GM21576 (cell line): ENCODE results near the gene NAV2.
"Not testable (repeated sequence)": the region's sequence is repeated elsewhere in the genome, so short reads cannot be mapped to it uniquely, and the experiment has no call there.

Source experiments
- ATAC-seq: cut with Tn5 transposase; IDR thresholded peaks from one replicate; pipeline ENCODE4 v1.9.1; 2021; ENCODE audit warnings: mild to moderate bottlenecking, moderate library complexity; ENCODE audit not compliant: unreplicated experiment

The NAV2 gene

GRCh38 chr11:20066013-20066782 is 353.6 kb downstream of the NAV2 start:
- ATAC-seq = no peak

GRCh38 chr11:20066783-20067156 is 354.1 kb downstream of the NAV2 start:
- no peak for ATAC-seq

- no peak for ATAC-seq
Measured at GRCh38 chr11:20067665-20068064, 355.0 kb downstream of the NAV2 start.

DNA sequence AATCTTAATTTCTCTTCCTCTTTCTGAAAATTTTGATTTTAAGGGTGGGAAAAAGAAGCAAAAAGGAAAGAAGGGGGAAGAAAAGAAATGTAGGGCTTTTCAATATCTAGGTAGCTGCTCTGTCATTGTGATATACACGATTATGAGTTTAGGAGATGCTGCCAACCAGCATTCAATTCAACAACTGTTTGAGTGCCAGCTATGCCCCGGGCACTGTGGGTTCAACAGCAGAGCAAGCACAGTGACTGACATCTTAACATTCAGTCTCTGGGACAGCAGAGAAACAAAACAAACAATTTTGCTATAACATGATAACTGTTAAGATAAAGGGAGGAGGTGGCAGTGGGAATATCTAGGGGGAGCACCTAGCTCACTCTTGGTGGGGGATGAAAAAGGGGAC is 356.1 kb downstream of the NAV2 start:
- ATAC-seq = no peak

DNA sequence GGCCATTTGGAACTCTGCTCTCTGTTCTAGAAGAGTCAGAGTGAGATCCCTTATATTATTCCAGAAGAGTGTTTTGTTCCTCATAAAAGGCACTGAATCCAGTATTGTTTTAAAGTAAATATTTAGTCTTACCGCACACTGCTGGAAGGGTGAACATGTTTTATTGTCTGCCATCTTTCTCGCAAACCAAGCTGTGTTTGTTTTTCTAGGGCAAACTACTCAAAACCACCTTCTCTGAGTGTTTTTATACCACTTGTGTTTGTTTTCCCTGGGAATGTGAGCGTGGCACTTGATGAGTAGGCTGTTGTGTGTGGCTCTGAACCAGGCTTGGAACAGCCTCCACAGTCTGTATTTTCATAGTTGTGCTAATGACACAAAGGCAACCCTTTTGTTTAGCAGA is 357.8 kb downstream of the NAV2 start:
- no peak for ATAC-seq

- no peak for ATAC-seq
Measured at GRCh38 chr11:20075627-20076026, 363.0 kb downstream of the NAV2 start.

- ATAC-seq = no peak
Measured at GRCh38 chr11:20078846-20079245, 366.2 kb downstream of the NAV2 start.

DNA sequence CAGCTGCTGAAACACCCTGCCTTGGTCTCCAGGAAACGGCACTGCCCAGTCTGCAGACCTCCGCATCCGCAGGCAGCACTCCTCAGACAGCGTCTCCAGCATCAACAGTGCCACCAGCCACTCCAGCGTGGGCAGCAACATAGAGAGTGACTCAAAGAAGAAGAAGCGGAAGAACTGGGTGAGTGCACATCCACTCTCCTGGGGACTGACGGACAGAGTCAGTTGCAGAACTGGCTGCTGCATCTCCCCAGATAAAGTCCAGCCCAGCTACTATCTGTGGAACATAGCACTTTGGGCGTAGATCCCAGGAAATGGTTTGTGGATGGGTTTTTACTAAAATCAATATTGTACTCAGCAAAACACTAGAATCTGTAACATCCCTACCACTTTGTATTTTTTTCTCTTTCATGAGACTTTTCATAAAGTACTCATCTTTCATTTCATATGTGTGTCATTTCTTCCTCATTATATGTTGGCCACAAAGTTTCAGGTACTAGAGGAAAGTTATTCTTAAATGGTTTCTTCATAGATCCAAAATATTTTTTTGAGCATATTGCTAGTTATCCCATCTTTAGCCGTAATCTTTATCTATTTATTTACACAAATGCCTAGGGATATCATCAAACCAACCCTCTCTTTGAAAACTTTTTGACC is 367.5 kb downstream of the NAV2 start:
- ATAC-seq = peak; percentile 89

- ATAC-seq = no peak
Measured at GRCh38 chr11:20081336-20081735, 368.7 kb downstream of the NAV2 start.

DNA sequence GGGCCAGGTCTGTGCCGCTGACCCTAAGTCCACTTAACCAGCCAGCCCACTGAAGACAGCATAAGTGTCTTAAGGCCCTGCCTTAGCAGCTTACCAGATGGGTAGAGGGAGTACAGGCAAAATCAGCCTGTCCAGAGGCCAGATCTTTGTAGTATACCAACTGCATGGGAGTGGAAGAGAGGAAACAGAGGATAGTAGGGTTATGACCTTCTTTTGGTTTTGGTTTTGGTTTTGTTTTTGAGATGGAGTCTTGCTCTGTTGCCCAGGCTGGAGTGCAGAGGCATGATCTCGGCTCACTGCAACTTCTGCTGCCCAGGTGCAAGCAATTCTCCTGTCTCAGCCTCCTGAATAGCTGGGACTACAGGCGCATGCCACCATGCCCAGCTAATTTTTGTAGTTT is 371.2 kb downstream of the NAV2 start:
- ATAC-seq = not testable (repeated sequence)

DNA sequence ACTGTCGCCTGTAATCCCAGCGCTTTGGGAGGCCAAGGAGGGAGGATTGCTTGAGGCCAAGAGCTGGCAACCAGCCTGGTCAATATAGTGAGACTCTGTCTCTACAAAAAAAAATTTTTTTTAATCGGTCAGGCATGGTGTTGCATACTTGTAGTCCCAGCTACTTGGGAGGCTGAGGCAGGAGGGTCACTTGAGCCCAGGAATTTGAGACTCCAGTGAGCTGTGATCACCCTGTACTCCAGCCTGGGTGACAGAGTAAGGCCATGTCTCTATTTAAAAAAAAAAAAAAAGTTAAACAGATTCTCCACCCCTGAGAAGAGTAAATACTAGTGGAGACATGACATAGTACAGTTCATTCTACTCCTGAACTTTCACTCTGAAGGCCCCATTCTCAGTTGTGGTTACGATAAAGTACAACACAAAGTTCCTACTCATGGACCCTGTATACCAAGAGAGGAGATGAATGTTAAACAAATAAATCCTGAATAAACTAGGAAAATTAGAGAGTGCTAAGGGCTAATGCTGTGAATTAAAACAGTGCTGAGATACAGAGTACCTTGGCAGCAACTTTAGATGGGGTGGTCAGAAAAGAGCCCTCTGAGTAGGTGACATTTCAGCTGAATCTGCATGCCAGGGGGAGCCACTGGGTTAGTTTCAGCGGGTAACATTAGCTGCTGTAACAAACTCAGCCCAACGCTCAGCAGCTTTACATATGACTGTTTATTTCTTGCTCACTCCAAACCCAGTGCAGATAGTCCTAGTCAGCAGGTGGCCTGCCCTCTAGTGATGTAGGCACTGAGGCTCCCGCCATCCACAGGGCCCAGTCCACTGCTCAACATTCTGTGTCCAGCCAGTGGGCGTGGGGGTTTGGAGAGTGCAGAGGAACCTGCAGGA is 372.5 kb downstream of the NAV2 start:
- ATAC-seq = no peak

- ATAC-seq = no peak
Measured at GRCh38 chr11:20085918-20086317, 373.3 kb downstream of the NAV2 start.

- ATAC-seq = no peak
Measured at GRCh38 chr11:20087118-20087521, 374.5 kb downstream of the NAV2 start.

DNA sequence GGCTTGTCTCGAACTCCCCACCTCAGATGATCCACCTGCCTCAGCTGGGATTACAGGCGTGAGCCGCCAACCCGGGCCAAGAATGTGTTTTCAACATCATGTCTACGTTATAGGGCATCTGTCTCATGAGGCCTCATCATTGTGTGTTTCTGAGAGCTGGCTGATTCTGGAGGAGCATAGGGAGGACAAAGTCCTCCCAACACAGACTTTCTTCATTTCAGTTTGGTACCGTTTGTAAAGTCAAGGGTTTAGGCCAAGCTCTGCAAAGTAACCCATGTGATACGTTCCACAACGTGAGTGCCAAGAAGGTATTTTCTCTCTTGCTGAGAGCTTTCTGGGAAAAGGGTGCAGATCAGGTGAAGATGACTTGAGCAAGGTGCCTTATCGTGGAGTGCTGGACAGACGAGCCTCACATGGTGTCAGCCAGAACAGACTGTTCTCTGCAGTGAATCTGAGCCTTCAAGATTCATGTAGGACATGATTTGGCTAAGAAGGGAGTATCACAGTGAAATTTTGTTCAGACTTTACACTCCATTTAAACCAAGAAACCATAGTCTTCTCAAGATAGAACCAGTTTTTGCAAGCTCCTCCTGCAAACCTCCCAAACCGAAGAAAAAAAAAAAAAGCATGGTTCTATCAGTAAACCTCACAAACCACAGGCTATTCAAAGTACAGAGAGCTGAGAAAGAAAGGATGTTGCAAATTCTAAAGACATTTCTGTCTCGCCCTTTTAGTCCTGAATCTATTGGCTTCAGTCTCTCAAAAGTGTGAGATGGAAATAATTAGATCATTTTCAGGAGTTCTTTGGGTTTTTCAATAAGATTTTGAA is 376.0 kb downstream of the NAV2 start:
- no peak for ATAC-seq

DNA sequence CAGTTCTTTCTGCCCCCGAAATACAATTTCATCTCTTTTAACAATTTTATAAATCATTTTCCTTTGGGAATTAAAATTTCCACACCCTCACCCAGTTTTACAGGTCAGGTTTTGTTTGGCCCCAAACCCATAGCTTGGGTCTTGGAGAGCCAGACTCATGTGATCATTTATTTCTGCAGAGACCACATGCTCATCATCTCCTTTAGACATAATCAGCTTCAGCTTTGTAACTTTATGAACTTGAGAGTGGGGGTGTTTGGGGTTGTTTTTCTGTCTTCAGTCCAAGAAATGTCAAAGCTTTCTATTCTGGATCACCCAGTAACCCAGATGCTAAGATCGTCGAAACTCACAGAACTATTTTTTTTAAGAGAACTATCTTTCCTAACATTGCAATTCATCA is 376.7 kb downstream of the NAV2 start:
- no peak for ATAC-seq

- ATAC-seq = no peak
Measured at GRCh38 chr11:20089796-20090653, 377.4 kb downstream of the NAV2 start.

DNA sequence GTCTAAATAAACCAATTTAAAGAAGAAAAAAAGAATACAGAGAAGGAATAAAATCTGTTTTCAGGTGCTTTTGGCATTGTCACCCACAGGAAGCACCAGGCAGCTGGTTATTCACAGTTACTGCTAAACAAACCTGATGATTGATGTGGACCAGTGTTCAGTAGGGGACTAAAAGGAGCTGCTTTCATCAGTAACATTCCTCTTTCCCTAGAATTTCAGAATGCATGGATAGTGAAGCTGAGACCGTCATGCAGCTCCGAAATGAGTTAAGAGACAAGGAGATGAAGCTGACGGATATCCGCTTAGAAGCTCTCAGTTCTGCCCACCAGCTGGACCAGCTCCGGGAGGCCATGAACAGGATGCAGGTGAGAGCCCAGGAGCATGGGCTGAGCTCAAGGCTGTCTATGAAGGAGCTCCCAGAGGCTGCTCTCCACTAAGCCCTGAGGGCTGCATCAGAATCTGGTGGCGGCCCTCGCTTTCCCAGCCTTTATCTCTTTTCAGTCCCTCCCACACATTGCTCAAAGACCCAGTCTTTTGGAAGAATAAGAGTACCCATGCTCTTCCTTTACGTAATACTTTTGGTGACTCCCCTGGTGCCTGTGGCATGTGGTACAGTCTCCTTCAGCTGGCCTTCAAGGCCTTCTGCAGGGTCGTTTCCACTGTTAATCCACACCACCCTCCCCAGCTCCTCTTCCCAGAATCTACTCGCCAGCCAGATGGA is 378.2 kb downstream of the NAV2 start:
- no peak for ATAC-seq

GRCh38 chr11:20093775-20094174 is 381.1 kb downstream of the NAV2 start:
- ATAC-seq = no peak

DNA sequence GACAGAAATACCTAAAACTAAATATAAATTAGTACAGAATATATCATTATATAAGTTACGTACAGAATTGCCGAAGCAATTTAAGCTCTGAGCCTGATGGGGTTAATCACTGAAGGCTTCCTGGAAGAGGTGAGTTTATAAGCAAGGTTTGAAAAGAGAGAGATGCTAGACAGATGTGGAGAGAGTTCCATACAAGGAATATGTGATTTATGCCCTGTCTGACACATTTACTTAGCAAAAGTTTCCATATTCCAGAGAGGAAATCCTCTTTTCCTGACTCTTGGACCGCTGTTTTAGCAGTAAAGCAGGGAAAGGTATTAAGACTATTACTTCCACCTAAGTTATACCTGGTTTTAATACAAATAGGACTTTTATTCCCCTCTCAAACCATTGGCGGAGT is 382.6 kb downstream of the NAV2 start:
- no peak for ATAC-seq
